ENCODE data around the gene HINT1.

- TF ChIP-seq CTCF (IDR thresholded peaks at IDR 0.05), result no peak
- no peak for TF ChIP-seq POLR2A (IDR thresholded peaks at IDR 0.05)
- no peak for TF ChIP-seq POLR2AphosphoS5 (IDR thresholded peaks at IDR 0.05)
Observed at GRCh38 chr5:131209175-131209505, 44.1 kb upstream of the HINT1 start.

Measured in prostate gland (tissue), 2 donors.